ENCODE data around the gene MLC1.

MLC1 gene

GRCh38 chr22:50117168-50117762, 32.0 kb upstream of the MLC1 start:
- no peak overlapping the region for H3K4me3 ChIP-seq (ENCODE audit: low read length)
- H3K36me3 ChIP-seq (ENCODE audit: control insufficient read depth, low read depth, low read length): no peaks in the 10 kb centered on the region
- H3K27ac ChIP-seq (ENCODE audit: low read length): no peak overlapping the region
- no peak overlapping the region for H3K9ac ChIP-seq (ENCODE audit: low read length)
- H3K9me3 ChIP-seq (ENCODE audit: control insufficient read depth, low read depth, low read length): no peaks in the 10 kb centered on the region
- no peaks in the 10 kb centered on the region for H3K27me3 ChIP-seq (ENCODE audit: control insufficient read depth, insufficient read depth, low read length)
- H3K4me1 ChIP-seq (ENCODE audit: control insufficient read depth, low read depth, low read length): no peaks in the 10 kb centered on the region

DNA sequence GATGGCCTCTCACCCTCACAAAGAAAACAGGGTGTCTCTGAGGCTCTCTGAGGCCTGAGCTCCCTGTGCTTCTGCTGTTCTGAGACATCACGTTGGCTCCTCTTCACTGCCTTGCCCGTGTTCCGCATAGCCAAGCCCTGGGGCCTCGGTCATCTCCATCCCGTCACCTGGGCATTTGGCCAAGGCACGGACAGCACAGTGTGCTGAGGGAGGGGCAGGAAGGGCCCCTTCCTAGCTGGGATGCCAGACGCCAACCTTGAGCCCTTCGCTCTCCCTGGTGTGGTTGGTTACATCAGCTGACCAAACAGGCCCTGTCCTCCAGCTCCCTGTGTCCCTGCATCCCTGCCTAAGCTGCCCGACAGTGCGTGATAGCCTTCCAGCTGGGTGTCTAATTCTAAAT, 30.5 kb upstream of the MLC1 start:
- H3K9ac ChIP-seq (ENCODE audit: low read length): no peak overlapping the region
- H3K36me3 ChIP-seq (ENCODE audit: control insufficient read depth, low read depth, low read length): no peaks in the 10 kb centered on the region
- no peaks in the 10 kb centered on the region for H3K27me3 ChIP-seq (ENCODE audit: control insufficient read depth, insufficient read depth, low read length)
- H3K27ac ChIP-seq (ENCODE audit: low read length): no peak overlapping the region
- no peak overlapping the region for H3K4me3 ChIP-seq (ENCODE audit: low read length)
- no peaks in the 10 kb centered on the region for H3K4me1 ChIP-seq (ENCODE audit: control insufficient read depth, low read depth, low read length)
- H3K9me3 ChIP-seq (ENCODE audit: control insufficient read depth, low read depth, low read length): no peaks in the 10 kb centered on the region

DNA sequence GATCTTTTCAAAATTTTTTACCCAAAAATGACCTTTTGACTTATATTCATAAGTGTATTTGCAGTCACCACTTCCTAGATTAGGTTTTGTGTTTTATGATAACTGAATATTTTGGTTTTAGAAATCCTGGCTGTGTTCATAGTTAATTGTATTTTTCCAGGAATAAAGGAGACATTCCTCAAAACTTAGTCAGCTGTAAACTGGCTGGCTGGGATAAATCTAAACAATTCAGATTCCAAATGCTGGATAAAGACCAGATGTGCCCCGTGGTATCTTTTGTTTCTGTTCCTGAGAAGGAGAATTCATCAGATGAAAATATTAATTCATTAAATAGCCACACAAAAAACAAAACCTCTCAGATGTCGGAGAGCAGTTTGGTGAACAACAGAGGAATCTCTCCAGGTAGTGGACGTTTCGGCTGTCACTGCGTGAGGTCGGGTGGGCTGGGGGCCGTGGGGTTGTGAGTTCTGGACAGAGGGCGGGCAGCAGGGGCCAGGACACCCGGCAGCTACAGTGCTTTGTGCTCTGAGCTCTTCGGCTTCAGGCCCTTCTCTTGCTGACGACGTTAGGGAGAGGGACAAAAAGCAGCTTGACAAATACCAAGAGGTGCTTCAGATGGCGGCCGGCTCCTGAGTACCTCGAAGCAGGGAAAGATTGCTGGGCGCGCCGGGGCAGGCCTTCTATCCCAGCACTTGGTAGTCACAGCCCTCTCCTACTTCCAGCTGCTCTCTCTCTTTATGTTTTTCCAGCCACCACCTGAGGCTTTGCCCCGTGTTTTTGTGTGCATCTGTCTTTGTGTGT, 29.2 kb upstream of the MLC1 start:
- H3K4me1 ChIP-seq (ENCODE audit: control insufficient read depth, low read depth, low read length): no peaks in the 10 kb centered on the region
- no peaks in the 10 kb centered on the region for H3K36me3 ChIP-seq (ENCODE audit: control insufficient read depth, low read depth, low read length)
- no peak overlapping the region for H3K9ac ChIP-seq (ENCODE audit: low read length)
- no peaks in the 10 kb centered on the region for H3K9me3 ChIP-seq (ENCODE audit: control insufficient read depth, low read depth, low read length)
- no peak overlapping the region for H3K27ac ChIP-seq (ENCODE audit: low read length)
- H3K27me3 ChIP-seq (ENCODE audit: control insufficient read depth, insufficient read depth, low read length): no peaks in the 10 kb centered on the region
- no peak overlapping the region for H3K4me3 ChIP-seq (ENCODE audit: low read length)

DNA sequence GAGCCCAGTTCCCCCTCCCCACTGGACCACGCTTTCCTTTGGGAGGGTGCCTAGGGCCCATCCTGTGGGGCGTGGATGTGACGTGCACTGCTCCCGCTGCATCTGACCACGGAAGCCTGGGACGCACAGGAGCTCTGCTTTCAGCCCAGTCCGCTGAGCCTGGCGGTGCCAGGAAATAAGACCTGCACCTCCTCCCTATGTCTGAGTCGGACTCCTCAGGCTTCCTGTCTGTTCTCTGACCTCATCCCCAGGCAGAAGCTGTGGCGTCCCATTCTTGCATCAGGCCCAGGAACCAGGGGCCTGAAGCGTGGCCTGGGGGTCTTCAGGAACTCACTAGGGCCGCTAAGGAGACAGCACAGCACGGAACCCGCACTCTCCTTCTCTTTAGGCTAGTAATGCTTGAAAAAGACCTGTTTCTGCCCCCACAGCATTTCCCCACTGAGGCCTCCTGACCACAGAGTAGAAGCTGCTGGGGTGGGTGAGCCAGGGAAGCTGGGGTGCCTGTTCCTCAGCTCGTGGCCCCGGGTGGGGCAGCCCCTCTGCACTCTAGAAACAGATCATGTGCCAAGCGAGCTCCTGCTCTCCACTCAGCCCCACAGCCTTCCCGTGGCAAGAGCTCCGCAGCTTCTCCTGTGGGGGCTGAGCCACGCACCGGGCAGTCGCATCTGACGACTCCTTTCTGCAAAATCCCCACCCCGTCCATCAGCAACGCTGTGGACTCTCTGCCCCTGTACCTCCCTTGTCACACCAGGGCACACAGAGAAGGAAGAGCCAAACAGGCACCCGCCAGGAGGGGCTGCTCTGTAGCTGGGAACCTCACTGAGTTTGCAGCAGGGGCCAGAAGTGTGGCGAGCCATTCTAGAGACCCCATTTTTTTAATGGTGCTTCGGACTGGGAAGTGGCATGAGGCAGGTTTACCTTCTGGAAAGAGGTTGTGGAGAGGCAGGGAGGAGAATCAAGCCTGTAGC, 27.2 kb upstream of the MLC1 start:
- Histone ChIP-seq H3K36me3 (ENCODE audit: control insufficient read depth, low read depth, low read length) (no peaks in the 10 kb centered on the region), H3K9me3 (ENCODE audit: control insufficient read depth, low read depth, low read length) (no peaks in the 10 kb centered on the region), H3K4me3 (ENCODE audit: low read length) (no peak overlapping the region), H3K27ac (ENCODE audit: low read length) (no peak overlapping the region), H3K4me1 (ENCODE audit: control insufficient read depth, low read depth, low read length) (no peaks in the 10 kb centered on the region), H3K27me3 (ENCODE audit: control insufficient read depth, insufficient read depth, low read length) (no peaks in the 10 kb centered on the region), H3K9ac (ENCODE audit: low read length) (no peak overlapping the region)

DNA sequence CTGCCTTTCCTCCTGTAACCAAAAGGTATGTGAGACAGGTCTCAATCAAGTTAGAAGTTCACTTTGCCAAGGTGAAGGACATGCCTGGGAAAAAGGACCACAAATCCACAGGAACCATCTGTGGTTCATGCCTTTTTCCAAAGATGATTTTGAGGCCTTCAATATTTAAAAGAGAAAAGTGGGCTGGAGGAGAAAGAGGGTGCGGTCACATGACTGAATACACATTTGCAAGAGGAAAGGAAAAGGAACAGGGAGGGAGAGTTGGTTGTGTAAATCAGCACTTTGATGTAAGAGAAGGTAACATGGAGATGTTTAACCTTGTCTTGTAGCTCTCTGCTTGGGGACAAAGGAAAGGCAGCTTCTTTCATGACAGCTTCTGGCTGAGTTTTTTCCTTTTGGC, 25.8 kb upstream of the MLC1 start:
- no peaks in the 10 kb centered on the region for H3K27me3 ChIP-seq (ENCODE audit: control insufficient read depth, insufficient read depth, low read length)

DNA sequence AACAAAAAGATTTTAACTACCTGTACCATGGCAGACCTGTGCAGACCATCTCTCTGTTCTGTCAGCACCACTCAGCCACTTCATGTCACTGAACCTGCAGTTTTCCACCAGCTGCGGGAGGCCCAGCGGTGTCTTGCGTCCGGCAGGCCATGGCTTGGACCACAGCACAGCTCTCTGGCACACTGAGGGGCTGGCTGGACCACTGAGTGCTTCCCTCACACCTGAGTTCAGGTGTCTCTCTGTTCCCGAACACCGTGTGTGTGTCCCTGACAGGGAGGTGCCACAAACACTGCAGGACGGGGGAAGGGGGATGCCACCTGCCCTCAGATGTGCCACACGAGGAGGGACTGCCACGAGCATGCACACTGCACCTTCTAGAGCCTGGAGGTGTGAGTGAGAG, 22.3 kb upstream of the MLC1 start:
- Histone ChIP-seq H3K9ac (ENCODE audit: low read length) (no peak overlapping the region), H3K4me1 (ENCODE audit: control insufficient read depth, low read depth, low read length) (no peaks in the 10 kb centered on the region), H3K27ac (ENCODE audit: low read length) (no peak overlapping the region), H3K27me3 (ENCODE audit: control insufficient read depth, insufficient read depth, low read length) (no peaks in the 10 kb centered on the region), H3K36me3 (ENCODE audit: control insufficient read depth, low read depth, low read length) (no peaks in the 10 kb centered on the region), H3K9me3 (ENCODE audit: control insufficient read depth, low read depth, low read length) (no peaks in the 10 kb centered on the region), H3K4me3 (ENCODE audit: low read length) (no peak overlapping the region)

More for the DNA sequence above, 25.8 kb upstream of the MLC1 start:
- no peaks in the 10 kb centered on the region for H3K4me1 ChIP-seq (ENCODE audit: control insufficient read depth, low read depth, low read length)
- H3K9me3 ChIP-seq (ENCODE audit: control insufficient read depth, low read depth, low read length): no peaks in the 10 kb centered on the region
- H3K36me3 ChIP-seq (ENCODE audit: control insufficient read depth, low read depth, low read length): no peaks in the 10 kb centered on the region
- no peak overlapping the region for H3K4me3 ChIP-seq (ENCODE audit: low read length)
- H3K27ac ChIP-seq (ENCODE audit: low read length): no peak overlapping the region
- no peak overlapping the region for H3K9ac ChIP-seq (ENCODE audit: low read length)

DNA sequence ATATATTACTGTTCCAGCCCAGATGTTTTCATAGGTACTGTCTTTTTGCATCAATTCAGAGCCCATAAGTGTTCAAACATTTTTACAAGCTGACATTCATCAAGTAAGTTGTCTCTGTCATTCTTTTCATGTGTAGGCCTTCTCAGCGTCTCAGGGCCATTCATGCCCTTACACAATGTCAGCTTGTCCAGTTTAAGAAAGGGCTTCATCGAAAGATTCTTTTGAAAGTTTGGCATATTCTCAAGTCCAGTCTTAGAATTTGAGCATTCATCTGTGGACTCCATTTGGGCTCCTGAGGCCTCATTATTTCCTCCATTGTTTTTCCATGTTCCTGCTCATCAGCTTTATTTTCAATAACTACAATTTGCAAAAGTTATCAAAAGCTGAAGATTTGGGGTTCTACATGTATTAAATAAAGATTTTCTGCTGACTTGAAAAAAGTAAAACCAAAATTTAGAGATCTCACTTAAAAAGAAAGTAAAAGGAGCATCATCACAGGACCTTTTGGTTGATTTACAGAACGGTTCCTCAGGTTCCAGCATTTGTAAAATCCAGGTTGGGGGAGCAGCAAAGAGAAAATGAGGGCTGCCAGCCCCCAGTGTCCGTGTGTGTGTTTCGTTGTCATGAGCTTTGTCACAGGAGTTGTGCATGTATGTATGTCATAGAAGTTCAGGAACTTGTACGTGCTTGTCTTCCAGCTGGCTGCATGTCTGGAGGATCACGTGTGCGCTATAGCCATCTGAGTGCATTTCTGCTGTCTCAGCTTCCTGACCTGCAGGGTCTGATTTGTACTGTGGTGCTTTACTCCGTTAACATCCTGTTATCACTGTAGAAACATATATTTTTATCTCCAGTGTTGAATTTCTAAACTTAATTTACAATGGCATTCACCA, 20.2 kb upstream of the MLC1 start:
- H3K9me3 ChIP-seq (ENCODE audit: control insufficient read depth, low read depth, low read length): no peaks in the 10 kb centered on the region
- H3K27me3 ChIP-seq (ENCODE audit: control insufficient read depth, insufficient read depth, low read length): no peaks in the 10 kb centered on the region
- H3K27ac ChIP-seq (ENCODE audit: low read length): no peak overlapping the region
- H3K4me3 ChIP-seq (ENCODE audit: low read length): no peak overlapping the region
- H3K36me3 ChIP-seq (ENCODE audit: control insufficient read depth, low read depth, low read length): no peaks in the 10 kb centered on the region
- H3K9ac ChIP-seq (ENCODE audit: low read length): no peak overlapping the region
- no peaks in the 10 kb centered on the region for H3K4me1 ChIP-seq (ENCODE audit: control insufficient read depth, low read depth, low read length)

DNA sequence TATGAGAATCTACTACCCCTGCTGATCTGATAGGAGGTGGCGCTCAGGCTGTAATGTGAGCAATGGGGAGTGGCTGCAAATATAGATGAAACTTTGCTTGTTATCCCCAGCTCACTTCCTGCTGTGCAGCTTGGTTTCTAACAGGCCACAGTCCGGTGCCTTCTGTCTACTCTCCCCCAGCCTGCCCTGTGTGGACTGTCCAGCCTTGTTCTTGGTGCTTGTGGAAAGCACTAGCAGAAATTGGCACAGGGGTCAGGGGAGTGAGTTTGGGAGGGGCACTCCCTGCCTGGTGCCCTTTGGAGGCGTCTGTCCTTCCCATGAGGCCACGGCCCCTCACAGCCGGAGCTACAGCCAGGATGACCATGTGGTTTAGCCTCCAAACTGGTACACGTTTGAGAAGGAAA, 18.9 kb upstream of the MLC1 start:
- H3K27me3 ChIP-seq (ENCODE audit: control insufficient read depth, insufficient read depth, low read length): no peaks in the 10 kb centered on the region
- H3K9ac ChIP-seq (ENCODE audit: low read length): no peak overlapping the region
- H3K4me3 ChIP-seq (ENCODE audit: low read length): no peak overlapping the region
- no peaks in the 10 kb centered on the region for H3K36me3 ChIP-seq (ENCODE audit: control insufficient read depth, low read depth, low read length)
- H3K9me3 ChIP-seq (ENCODE audit: control insufficient read depth, low read depth, low read length): no peaks in the 10 kb centered on the region
- no peaks in the 10 kb centered on the region for H3K4me1 ChIP-seq (ENCODE audit: control insufficient read depth, low read depth, low read length)
- H3K27ac ChIP-seq (ENCODE audit: low read length): no peak overlapping the region

DNA sequence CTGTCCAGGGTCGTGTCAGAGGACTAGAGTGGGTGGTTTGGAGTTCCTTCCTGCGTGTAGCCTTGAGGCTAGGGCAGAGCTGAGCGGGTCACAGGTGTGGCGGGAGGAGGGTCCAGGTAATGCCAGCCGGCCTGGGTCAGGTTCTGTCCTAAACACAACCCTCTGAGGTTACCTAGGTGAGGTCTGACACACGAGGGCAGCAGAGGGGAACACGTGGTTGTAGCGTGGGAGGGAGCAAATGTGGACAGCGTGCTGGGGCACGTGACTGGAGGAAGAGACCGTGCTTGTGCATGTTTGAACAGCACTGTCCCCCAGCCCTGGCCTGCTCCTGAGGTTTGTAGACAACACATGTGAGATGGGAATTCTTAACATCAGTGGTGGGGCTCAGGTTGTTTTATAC, 17.7 kb upstream of the MLC1 start:
- Histone ChIP-seq H3K36me3 (ENCODE audit: control insufficient read depth, low read depth, low read length) (no peaks in the 10 kb centered on the region), H3K9me3 (ENCODE audit: control insufficient read depth, low read depth, low read length) (no peaks in the 10 kb centered on the region), H3K4me3 (ENCODE audit: low read length) (no peak overlapping the region), H3K27me3 (ENCODE audit: control insufficient read depth, insufficient read depth, low read length) (no peaks in the 10 kb centered on the region), H3K27ac (ENCODE audit: low read length) (no peak overlapping the region), H3K4me1 (ENCODE audit: control insufficient read depth, low read depth, low read length) (no peaks in the 10 kb centered on the region), H3K9ac (ENCODE audit: low read length) (no peak overlapping the region)

GRCh38 chr22:50101870-50102565, 16.8 kb upstream of the MLC1 start:
- Histone ChIP-seq H3K9me3 (ENCODE audit: control insufficient read depth, low read depth, low read length) (no peaks in the 10 kb centered on the region), H3K9ac (ENCODE audit: low read length) (no peak overlapping the region), H3K4me1 (ENCODE audit: control insufficient read depth, low read depth, low read length) (no peaks in the 10 kb centered on the region), H3K27ac (ENCODE audit: low read length) (no peak overlapping the region), H3K27me3 (ENCODE audit: control insufficient read depth, insufficient read depth, low read length) (no peaks in the 10 kb centered on the region), H3K4me3 (ENCODE audit: low read length) (no peak overlapping the region), H3K36me3 (ENCODE audit: control insufficient read depth, low read depth, low read length) (no peaks in the 10 kb centered on the region)
